Activated B cell treated with CpG ODN at 0.5 μM for 24 hours (primary cell): ENCODE measurements around the gene WDR43. TPM values are rescaled to one million over a fixed set of nuclear protein-coding genes. Genes with fewer than 3 reads are reported as not detected.

Experiments used
- ATAC-seq: fragments of 200-7000 bp; cut with Tn5 transposase; one replicate; pipeline ENCODE4 v1.10.0; 2021; ENCODE audit warnings: low read depth, mild to moderate bottlenecking, moderate library complexity
- CTCF ChIA-PET: fragments of 350-600 bp; sonication (Branson Sonifier 250); formaldehyde crosslinking; loops from one replicate; lab custom pipeline; 2021; ENCODE audit warnings: antibody characterized with exemption; lab: Charles Lee
- POLR2A ChIA-PET: fragments of 350-600 bp; sonication (Branson Sonifier 250); formaldehyde crosslinking; loops from one replicate; lab custom pipeline; 2021; ENCODE audit warnings: antibody characterized with exemption; lab: Charles Lee
- DNase-seq: peaks from one replicate; pipeline ENCODE4 v3.0.0; 2022
- H3K27ac Mint-ChIP-seq: one replicate; pipeline ENCODE4 v1.8.0; 2020; ENCODE audit warnings: mixed read lengths
- H3K27me3 Mint-ChIP-seq: one replicate; pipeline ENCODE4 v1.8.0; 2021; ENCODE audit warnings: mixed read lengths
- H3K36me3 Mint-ChIP-seq: one replicate; pipeline ENCODE4 v1.8.0; 2021; ENCODE audit warnings: low read depth, mixed read lengths
- H3K4me1 Mint-ChIP-seq: one replicate; pipeline ENCODE4 v1.8.0; 2021; ENCODE audit warnings: mixed read lengths
- H3K4me3 Mint-ChIP-seq: one replicate; pipeline ENCODE4 v1.8.0; 2020; ENCODE audit warnings: mild to moderate bottlenecking, mixed read lengths
- H3K9me3 Mint-ChIP-seq: one replicate; pipeline ENCODE4 v1.8.0; 2020; ENCODE audit warnings: mixed read lengths
- CTCF ChIP-seq: fragments of 200-600 bp; IDR thresholded peaks from one replicate; pipeline ENCODE4 v1.8.0; 2022; ENCODE audit warnings: antibody characterized with exemption, mild to moderate bottlenecking
- intact Hi-C: fragments of 100-400 bp; cut with micrococcal nuclease; formaldehyde crosslinking; loops from one replicate; pipeline ENCODE4 v1.15.1; 2024
- total RNA-seq: library from RNA; stranded (reverse); gene quantifications from 2 replicates; pipeline ENCODE4 v1.2.3, GENCODE V29; 2022

Gene WDR43
- total RNA-seq, 1 donor from 2014 or later, result 98.8 TPM

DNA sequence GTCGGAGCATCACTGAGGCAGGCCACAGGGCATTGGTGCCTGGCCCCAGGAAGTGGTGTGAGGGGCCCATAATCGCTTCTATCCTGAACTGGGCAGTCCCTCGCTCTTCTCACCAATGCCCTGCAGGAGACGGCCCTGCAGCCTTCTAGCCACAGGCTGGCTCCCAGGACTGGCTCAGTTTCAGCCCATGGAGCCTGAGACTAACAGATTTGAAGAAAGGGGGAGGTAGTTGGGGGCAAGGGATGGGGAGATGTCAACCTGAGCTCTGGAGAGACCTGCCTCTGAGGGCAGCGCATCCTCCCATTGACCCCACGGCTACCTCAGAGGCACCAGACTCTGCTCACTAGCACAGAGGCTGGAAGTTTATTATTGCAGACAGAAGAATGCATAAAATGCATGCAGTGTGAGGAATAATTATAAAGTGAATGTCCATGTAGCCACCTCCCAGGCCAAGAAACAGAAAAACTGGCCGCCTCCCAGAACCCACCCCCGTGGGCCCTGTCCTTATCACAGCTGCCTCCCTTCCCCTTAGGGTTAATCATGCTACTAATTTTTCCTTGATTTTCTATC, 88.0 kb downstream of the WDR43 start:
- Mint-ChIP-seq H3K4me1 (no peaks in the 10 kb centered on the region), H3K27me3 (no peaks in the 10 kb centered on the region), H3K9me3 (no peaks in the 10 kb centered on the region), H3K4me3 (no peak overlapping the region), H3K27ac (no peak overlapping the region), H3K36me3 (no peaks in the 10 kb centered on the region)
- DNase-seq (no peak), ATAC-seq (no peak)
- ChIA-PET CTCF (no interaction called here), POLR2A (no interaction called here)
- intact Hi-C loops, result no loop called here
- no peak for TF ChIP-seq CTCF

- DNase-seq (no peak), ATAC-seq (no peak)
- CTCF ChIA-PET, result no interaction called here
- POLR2A ChIA-PET, result interaction anchor here (0.6 kb wide), 1 partner anchor 182 kb away, joined by 7 read pairs; no protein-coding TSS in a partner anchor
- intact Hi-C loops, result no loop called here
- H3K4me1 Mint-ChIP-seq, result no peaks in the 10 kb centered on the region
- H3K27ac Mint-ChIP-seq, result no peak overlapping the region
- no peaks in the 10 kb centered on the region for H3K9me3 Mint-ChIP-seq
- no peaks in the 10 kb centered on the region for H3K36me3 Mint-ChIP-seq
- no peak overlapping the region for H3K4me3 Mint-ChIP-seq
- no peaks in the 10 kb centered on the region for H3K27me3 Mint-ChIP-seq
- no peak for TF ChIP-seq CTCF
Observed at GRCh38 chr2:28986429-28986828, 92.0 kb downstream of the WDR43 start.

- no peak overlapping the region for H3K27ac Mint-ChIP-seq
- ATAC-seq (no peak), DNase-seq (no peak)
- no peaks in the 10 kb centered on the region for H3K27me3 Mint-ChIP-seq
- CTCF ChIA-PET, result no interaction called here
- no peaks in the 10 kb centered on the region for H3K4me1 Mint-ChIP-seq
- no peak for TF ChIP-seq CTCF
- POLR2A ChIA-PET, result no interaction called here
- H3K4me3 Mint-ChIP-seq, result no peak overlapping the region
- H3K36me3 Mint-ChIP-seq, result no peaks in the 10 kb centered on the region
- H3K9me3 Mint-ChIP-seq, result no peaks in the 10 kb centered on the region
- intact Hi-C loops, result no loop called here
Observed at GRCh38 chr2:28989973-28990372, 95.5 kb downstream of the WDR43 start.

GRCh38 chr2:28990445-28990844, 96.0 kb downstream of the WDR43 start:
- CTCF ChIA-PET, result no interaction called here
- Mint-ChIP-seq H3K9me3 (no peaks in the 10 kb centered on the region), H3K4me1 (no peaks in the 10 kb centered on the region), H3K27ac (no peak overlapping the region), H3K4me3 (no peak overlapping the region), H3K27me3 (no peaks in the 10 kb centered on the region), H3K36me3 (no peaks in the 10 kb centered on the region)
- ATAC-seq, result no peak
- no peak for DNase-seq
- POLR2A ChIA-PET, result no interaction called here
- no peak for TF ChIP-seq CTCF
- intact Hi-C loops, result no loop called here

DNA sequence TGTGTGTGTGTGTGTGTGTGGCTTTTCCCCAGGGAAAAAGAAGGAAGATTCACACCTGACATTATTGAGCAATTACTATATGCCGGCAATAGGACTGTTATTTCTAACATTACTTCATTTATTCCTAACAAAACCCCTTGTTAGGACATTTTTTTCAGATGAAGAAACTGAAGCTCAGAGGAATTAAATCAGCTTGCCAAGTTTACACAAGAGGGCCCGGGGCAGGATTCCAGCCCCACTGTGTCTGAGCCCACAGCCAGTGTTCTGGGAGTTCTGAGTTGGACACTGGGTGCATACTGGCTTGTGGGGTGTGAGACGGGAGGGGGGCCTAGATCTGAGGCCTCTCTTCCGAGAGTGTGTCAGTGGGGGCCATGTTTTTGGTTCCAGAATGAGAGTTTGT, 96.6 kb downstream of the WDR43 start:
- ATAC-seq (no peak), DNase-seq (no peak)
- no peak overlapping the region for H3K4me3 Mint-ChIP-seq
- no peaks in the 10 kb centered on the region for H3K9me3 Mint-ChIP-seq
- H3K27ac Mint-ChIP-seq, result no peak overlapping the region
- H3K36me3 Mint-ChIP-seq, result no peaks in the 10 kb centered on the region
- no peak for TF ChIP-seq CTCF
- intact Hi-C loops, result no loop called here
- POLR2A ChIA-PET, result no interaction called here
- no peaks in the 10 kb centered on the region for H3K4me1 Mint-ChIP-seq
- CTCF ChIA-PET, result no interaction called here
- no peaks in the 10 kb centered on the region for H3K27me3 Mint-ChIP-seq
